Hematopoietic multipotent progenitor cell treated with erythropoietin and hydrocortisone succinate and interleukin-3 and kit ligand, for 17 days (in vitro differentiated cells): ENCODE measurements around the gene CDK6.

ENCODE experiments used
- DNase-seq: peaks from one replicate; pipeline ENCODE4 v3.0.0-alpha.2; 2015; ENCODE audit warnings: low spot score

CDK6 gene

GRCh38 chr7:92708111-92709042 is 128.0 kb downstream of the CDK6 start:
- no peak for DNase-seq

- DNase-seq: no peak
These were observed 128.9 kb downstream of the CDK6 start for GRCh38 chr7:92707435-92707834.

GRCh38 chr7:92706563-92706962 is 129.8 kb downstream of the CDK6 start:
- DNase-seq: no peak

DNA sequence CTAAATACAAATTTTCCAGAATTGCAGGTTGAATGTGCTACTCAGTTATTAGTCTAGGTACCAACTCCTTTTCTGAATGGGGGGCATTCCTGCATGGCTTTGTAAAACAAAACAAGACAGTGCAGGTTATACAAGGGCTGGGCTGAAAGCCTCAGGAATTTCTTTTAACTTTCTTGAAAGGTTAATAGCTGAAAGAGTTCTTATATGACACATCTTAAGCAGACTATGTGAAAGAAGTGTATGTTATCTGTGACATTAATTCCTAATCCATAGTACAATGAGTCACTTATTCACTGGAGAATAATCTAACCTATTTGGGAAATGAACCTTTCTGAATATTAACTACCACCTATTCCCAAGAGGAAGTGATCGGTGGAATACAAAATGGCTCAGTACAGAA is 130.5 kb downstream of the CDK6 start:
- DNase-seq: no peak

- no peak for DNase-seq
These were observed 131.5 kb downstream of the CDK6 start for GRCh38 chr7:92704858-92705257.

GRCh38 chr7:92702535-92702934 is 133.8 kb downstream of the CDK6 start:
- no peak for DNase-seq

DNA sequence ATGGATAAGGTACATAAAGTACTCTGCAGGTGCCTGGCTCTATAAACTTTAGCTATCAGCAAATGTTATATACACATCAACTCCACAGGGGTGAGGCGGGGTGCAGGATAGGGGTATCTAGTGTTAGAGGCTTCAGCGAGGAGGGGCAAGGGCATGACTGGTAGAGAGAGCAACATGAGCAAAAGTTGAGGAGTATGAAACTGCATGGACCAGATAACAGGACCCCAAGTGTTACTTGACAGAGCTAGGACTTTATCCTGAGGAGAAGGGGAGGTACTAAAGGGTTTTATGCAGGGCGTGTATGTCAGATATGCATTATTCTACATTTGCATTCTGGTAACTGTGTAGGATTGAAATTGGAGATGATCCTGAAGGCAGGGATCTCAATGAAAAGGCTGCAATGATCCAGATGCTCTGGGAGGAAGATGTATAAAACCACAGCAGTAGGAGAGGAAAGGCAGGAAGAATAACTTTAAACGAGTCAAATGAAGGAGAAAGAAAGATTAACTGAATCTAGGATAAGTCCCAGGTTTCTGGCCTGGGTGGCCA is 136.3 kb downstream of the CDK6 start:
- no peak for DNase-seq

DNA sequence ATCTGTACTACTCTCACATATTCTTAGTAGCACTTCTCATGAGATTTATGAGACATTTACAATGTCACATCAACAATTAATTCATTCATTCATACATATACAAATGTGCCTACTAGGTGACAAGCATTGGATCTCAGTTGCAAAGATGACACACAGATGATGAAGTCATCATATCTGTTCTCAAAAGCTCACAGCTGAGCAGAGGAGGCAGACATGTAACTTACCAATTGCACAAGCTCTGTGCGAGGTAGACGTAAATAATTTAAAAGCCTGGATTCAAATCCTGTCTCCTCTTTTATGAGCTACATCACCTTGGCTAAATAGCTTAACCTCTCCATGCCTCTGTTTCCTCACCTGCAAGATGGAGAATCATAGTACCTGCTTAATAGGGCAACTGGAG is 136.8 kb downstream of the CDK6 start:
- DNase-seq: no peak

DNA sequence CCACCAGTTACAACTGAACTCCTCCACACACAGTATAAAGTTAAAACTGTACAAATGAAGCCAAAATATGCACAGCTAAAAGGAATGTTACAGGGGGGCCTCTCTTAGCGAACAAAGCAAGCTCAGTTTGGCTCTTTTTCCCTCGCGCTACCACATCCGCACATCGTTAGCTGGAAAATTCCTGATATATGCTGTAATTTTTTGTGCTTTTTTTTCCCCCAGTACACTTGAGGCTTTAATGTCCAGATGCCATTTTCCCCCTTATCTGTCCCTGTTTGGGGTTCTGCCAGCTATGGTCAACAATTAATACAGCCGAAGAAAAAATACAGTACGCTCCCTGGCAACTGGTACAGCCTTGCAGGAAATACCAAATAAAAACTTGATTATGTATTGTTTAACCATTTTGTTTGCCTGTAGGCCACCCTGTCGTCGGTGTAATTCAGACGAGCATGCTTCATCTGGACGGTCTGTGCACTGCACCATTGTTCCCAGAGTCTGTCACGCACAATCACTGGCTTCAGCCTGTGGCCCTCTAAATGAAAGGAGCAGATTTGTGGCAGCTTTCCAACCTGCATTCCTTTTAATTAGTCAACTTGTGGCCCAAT is 138.0 kb downstream of the CDK6 start:
- DNase-seq: no peak

GRCh38 chr7:92697414-92697813 is 139.0 kb downstream of the CDK6 start:
- no peak for DNase-seq

- DNase-seq: no peak
These were observed 139.4 kb downstream of the CDK6 start for GRCh38 chr7:92697012-92697411.

GRCh38 chr7:92696584-92696983 is 139.8 kb downstream of the CDK6 start:
- no peak for DNase-seq

- DNase-seq: no peak
These were observed 140.8 kb downstream of the CDK6 start for GRCh38 chr7:92695308-92696261.

DNA sequence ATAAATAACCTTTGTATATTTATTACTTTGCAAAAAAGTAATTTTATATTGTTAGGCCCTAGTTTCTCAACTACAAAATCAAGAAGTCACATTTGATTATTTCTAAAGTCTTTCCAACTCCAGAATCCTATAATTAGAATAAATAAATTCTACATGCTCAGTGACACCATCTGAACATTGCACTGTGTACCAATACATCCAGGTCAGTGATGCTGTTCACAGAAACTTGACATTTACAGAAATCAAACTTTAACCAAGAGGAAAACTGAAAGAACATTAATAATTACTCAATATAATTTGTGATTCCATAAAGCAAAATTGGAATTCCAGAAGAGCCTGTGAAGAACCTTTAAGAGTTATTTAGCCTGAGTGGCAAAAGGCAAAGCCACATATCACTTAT is 142.2 kb downstream of the CDK6 start:
- no peak for DNase-seq

DNA sequence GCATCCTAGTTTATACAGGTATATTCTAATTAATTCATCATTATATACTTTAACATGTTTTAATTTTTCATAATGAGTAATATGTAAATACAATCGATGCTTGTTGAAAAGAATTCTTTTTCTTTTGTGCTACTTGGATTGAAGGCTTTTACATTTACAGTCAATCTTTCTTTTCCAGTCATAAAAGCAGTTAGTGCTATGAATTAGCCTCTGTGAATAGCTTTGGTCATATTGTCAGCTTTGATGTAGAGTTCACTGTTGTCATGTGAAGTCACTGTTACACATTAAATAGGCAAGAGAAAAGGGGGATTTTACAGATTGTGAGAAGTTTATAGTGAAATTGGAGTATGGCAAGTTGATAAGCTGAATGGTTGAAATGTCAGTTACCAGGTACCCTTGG is 142.9 kb downstream of the CDK6 start:
- no peak for DNase-seq

GRCh38 chr7:92691578-92691977 is 144.8 kb downstream of the CDK6 start:
- peak; percentile 57 for DNase-seq

DNA sequence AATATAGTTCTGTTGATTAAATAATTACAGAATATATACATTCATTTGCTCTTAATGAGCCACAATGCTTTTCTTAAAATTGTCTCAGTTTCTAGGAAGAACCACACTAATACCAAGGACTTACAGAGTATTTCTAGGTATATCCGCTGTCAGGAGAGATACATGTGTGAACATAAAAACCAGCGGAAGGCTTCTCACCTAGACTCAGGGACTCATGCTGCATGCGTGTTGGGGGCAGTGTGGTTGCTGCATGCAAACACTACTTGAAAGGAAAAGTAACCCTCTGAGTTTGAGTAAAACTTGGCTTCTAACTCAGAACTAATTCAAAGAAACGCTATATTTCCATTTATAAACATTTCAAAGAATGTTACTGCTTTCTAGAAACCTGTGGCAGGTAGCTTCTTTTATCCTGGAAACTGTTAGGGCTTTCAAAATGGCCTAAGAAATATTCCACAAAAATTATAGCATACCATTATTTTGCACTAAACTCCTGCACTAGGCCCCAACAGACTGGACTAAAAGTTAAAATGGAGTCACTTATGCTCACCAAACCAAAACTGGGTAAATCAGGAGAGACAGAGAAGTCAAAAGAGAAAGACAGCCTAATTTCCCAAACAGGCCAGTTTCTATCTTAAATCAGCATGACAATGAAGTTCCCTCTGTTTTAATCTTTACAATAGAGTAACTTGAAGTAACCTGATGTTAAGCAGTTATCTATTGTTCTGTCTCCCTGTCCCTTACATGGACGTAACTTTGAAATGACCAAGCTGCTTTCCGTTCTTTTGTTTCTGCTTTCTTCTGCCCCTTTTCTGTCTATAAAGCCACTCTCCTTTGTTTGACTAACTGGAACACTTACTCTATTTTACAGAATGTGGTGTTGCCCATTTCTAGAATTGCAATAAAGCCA is 151.0 kb downstream of the CDK6 start:
- no peak for DNase-seq

DNA sequence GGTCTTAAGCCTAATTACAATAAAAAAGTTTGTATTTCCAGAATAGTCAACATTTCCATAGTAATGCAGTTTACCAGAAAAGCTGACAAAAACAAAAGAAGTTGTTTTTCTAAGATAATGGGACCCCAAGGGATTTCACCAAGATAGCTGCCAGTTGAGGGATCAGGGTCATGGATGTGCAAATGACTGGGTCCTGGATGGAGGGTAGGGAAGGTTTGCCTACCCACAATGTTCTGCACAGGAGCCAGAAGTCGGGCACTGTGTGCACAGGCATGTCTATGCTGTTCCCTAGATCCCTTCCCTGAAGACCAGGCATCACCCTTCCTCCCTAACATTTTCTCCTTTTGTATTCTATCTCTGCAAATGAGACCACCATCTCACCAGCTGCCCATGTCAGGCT is 152.1 kb downstream of the CDK6 start:
- no peak for DNase-seq

DNA sequence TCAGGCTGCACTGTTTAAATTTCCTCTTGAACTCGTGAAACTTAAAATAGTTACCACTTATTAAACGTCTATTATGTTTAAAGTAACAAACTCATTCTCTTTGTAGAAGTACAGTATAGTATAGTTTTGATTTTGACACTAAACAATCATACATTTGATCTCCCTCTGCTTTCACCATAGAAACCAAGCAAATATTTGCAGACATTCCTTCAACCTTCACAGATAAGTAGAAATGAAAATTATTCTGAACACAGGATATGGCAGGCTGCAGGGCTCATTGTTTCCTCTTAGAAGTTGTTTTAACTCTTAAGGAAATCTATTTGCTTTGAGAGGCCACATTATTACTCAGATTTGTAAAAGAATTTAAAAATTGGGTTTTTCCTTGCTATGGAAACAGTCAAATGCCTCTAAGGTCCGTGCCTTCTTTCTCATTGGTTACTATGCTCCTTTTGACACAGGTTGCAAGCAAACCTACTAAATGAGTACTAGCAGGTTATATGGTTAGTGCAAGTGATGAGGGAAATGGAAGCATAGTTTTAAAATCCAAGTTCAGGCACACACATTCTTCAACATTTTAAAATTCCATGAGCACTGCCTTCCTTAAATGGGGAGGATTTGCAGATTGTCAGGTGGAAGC is 153.4 kb downstream of the CDK6 start:
- DNase-seq: no peak

GRCh38 chr7:92682330-92682729 is 154.0 kb downstream of the CDK6 start:
- DNase-seq: no peak

DNA sequence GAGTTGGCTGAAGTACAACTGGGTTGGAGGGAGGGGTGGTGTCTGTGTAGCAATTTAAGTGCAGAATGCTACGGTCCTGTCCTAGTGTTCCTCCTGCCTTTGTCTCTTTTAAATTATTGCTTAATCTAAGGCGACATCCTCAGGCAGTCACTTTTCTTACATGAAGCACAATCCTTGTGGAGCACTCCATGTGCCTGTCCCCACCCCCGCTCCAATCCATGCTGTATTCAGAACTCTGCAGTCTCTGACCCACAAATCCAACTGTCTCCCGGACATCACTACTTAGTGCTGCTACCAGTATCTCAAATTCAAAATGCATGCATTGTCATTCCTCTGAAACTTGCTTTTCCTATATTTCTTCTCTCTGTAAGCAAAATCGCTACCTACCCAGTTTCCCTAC is 154.7 kb downstream of the CDK6 start:
- no peak for DNase-seq
